Activated naive CD8-positive, alpha-beta T cell treated with anti-CD3 and anti-CD28 coated beads, Interleukin-2, amount 50 U/mL, for 16 hours (primary cell): ENCODE results near the gene VAMP2.

Experiments
- DNase-seq: peaks from one replicate; pipeline ENCODE4 v3.0.0-alpha.2; 2020; ENCODE audit warnings: low read depth, low spot score

The VAMP2 gene

GRCh38 chr17:8143581-8144400 is 19.0 kb downstream of the VAMP2 start:
- no peak for DNase-seq

GRCh38 chr17:8142887-8143580 is 19.7 kb downstream of the VAMP2 start:
- no peak for DNase-seq

- no peak for DNase-seq
Measured at GRCh38 chr17:8142158-8142886, 20.4 kb downstream of the VAMP2 start.

GRCh38 chr17:8141741-8142140 is 21.0 kb downstream of the VAMP2 start:
- DNase-seq, result no peak

- no peak for DNase-seq
Measured at GRCh38 chr17:8141045-8141444, 21.7 kb downstream of the VAMP2 start.

GRCh38 chr17:8140065-8141029 is 22.4 kb downstream of the VAMP2 start:
- no peak for DNase-seq

GRCh38 chr17:8138672-8139371 is 23.9 kb downstream of the VAMP2 start:
- DNase-seq, result peak; percentile 91

GRCh38 chr17:8138374-8138671 is 24.4 kb downstream of the VAMP2 start:
- no peak for DNase-seq

GRCh38 chr17:8137645-8138373 is 24.9 kb downstream of the VAMP2 start:
- no peak for DNase-seq

GRCh38 chr17:8133941-8134340 is 28.8 kb downstream of the VAMP2 start:
- no peak for DNase-seq

- DNase-seq, result no peak
Measured at GRCh38 chr17:8133399-8133798, 29.3 kb downstream of the VAMP2 start.

- DNase-seq, result no peak
Measured at GRCh38 chr17:8131844-8132441, 30.8 kb downstream of the VAMP2 start.

- DNase-seq, result no peak
Measured at GRCh38 chr17:8128125-8128784, 34.5 kb downstream of the VAMP2 start.

GRCh38 chr17:8126491-8127066 is 36.2 kb downstream of the VAMP2 start:
- DNase-seq, result no peak

- no peak for DNase-seq
Measured at GRCh38 chr17:8125947-8126490, 36.7 kb downstream of the VAMP2 start.

- DNase-seq, result peak; percentile 71
Measured at GRCh38 chr17:8125154-8125946, 37.4 kb downstream of the VAMP2 start.

- no peak for DNase-seq
Measured at GRCh38 chr17:8124350-8125153, 38.2 kb downstream of the VAMP2 start.
